ENCODE measurements around the gene FAF1.

DNA sequence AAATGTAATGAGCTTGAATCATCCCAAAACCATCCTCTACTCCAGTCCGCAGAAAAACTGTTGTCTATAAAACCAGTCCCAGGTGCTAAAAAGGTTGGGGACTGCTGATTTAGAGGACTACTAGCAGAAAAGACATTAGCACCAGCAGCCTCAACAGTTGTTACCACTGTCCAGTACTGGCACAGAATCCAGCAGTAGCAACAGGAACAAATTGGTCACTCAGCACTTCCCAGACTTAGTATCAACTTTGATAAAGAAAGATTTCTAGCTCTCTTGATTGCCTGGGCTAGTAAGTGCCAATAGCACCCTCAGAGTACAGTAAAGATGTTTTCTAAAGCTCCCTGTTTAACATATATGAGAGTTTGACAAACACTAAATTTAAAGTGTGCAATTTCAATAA lies 127.9 kb downstream of the FAF1 start:
- TF ChIP-seq, protein P1, sequence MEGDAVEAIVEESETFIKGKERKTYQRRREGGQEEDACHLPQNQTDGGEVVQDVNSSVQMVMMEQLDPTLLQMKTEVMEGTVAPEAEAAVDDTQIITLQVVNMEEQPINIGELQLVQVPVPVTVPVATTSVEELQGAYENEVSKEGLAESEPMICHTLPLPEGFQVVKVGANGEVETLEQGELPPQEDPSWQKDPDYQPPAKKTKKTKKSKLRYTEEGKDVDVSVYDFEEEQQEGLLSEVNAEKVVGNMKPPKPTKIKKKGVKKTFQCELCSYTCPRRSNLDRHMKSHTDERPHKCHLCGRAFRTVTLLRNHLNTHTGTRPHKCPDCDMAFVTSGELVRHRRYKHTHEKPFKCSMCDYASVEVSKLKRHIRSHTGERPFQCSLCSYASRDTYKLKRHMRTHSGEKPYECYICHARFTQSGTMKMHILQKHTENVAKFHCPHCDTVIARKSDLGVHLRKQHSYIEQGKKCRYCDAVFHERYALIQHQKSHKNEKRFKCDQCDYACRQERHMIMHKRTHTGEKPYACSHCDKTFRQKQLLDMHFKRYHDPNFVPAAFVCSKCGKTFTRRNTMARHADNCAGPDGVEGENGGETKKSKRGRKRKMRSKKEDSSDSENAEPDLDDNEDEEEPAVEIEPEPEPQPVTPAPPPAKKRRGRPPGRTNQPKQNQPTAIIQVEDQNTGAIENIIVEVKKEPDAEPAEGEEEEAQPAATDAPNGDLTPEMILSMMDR (IDR thresholded peaks at IDR 0.05) = no peak
- TF ChIP-seq POLR2A (IDR thresholded peaks at IDR 0.05) (no peak), POLR2AphosphoS5 (IDR thresholded peaks at IDR 0.05) (no peak), EP300 (IDR thresholded peaks at IDR 0.05; ENCODE audit: low read depth) (no peak)

Measured in transverse colon (tissue), 4 donors.